ENCODE results near the gene MRPS26.
A peak's percentile ranks its signal among the peaks of the same experiment; 100 is the strongest.

Gene MRPS26

GRCh38 chr20:3044336-3044965 is 1.4 kb upstream of the MRPS26 start:
- Histone ChIP-seq H3K4me3 (ENCODE audit: low read depth, low read length) (no peak overlapping the region), H3K27me3 (ENCODE audit: insufficient read depth, low read depth, severe bottlenecking) (no peaks in the 10 kb centered on the region), H3K27ac (no peak overlapping the region), H3K36me3 (peaks cover 44% of the 10 kb centered on the region), H3K9me3 (ENCODE audit: severe bottlenecking) (no peaks in the 10 kb centered on the region)
- no peak for DNase-seq
- TF ChIP-seq, protein P1, sequence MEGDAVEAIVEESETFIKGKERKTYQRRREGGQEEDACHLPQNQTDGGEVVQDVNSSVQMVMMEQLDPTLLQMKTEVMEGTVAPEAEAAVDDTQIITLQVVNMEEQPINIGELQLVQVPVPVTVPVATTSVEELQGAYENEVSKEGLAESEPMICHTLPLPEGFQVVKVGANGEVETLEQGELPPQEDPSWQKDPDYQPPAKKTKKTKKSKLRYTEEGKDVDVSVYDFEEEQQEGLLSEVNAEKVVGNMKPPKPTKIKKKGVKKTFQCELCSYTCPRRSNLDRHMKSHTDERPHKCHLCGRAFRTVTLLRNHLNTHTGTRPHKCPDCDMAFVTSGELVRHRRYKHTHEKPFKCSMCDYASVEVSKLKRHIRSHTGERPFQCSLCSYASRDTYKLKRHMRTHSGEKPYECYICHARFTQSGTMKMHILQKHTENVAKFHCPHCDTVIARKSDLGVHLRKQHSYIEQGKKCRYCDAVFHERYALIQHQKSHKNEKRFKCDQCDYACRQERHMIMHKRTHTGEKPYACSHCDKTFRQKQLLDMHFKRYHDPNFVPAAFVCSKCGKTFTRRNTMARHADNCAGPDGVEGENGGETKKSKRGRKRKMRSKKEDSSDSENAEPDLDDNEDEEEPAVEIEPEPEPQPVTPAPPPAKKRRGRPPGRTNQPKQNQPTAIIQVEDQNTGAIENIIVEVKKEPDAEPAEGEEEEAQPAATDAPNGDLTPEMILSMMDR (IDR thresholded peaks at IDR 0.05; ENCODE audit: low read depth, low read length): no peak

- peak overlapping the region; percentile 89 for H3K27ac ChIP-seq
- H3K36me3 ChIP-seq: peaks cover 44% of the 10 kb centered on the region
These were observed 623 bp upstream of the MRPS26 start for GRCh38 chr20:3045042-3045815.

GRCh38 chr20:3046677-3047462 is 1.0 kb downstream of the MRPS26 start:
- Histone ChIP-seq H3K9me3 (ENCODE audit: severe bottlenecking) (no peaks in the 10 kb centered on the region), H3K36me3 (peaks cover 39% of the 10 kb centered on the region), H3K4me3 (ENCODE audit: low read depth, low read length) (peak overlapping the region; percentile 73), H3K27ac (peak overlapping the region; percentile 89), H3K27me3 (ENCODE audit: insufficient read depth, low read depth, severe bottlenecking) (no peaks in the 10 kb centered on the region)
- DNase-seq: peak; percentile 27
- TF ChIP-seq, protein P1 (IDR thresholded peaks at IDR 0.05; ENCODE audit: low read depth, low read length): no peak

More at GRCh38 chr20:3045042-3045815, 623 bp upstream of the MRPS26 start:
- H3K27me3 ChIP-seq (ENCODE audit: insufficient read depth, low read depth, severe bottlenecking): no peaks in the 10 kb centered on the region
- DNase-seq: peak; percentile 89
- no peaks in the 10 kb centered on the region for H3K9me3 ChIP-seq (ENCODE audit: severe bottlenecking)
- TF ChIP-seq, protein P1 (IDR thresholded peaks at IDR 0.05; ENCODE audit: low read depth, low read length): no peak
- H3K4me3 ChIP-seq (ENCODE audit: low read depth, low read length): peak overlapping the region; percentile 73

- Histone ChIP-seq H3K4me3 (ENCODE audit: low read depth, low read length) (no peak overlapping the region), H3K9me3 (ENCODE audit: severe bottlenecking) (no peaks in the 10 kb centered on the region), H3K36me3 (peaks cover 39% of the 10 kb centered on the region), H3K27ac (no peak overlapping the region), H3K27me3 (ENCODE audit: insufficient read depth, low read depth, severe bottlenecking) (no peaks in the 10 kb centered on the region)
- TF ChIP-seq, protein P1 (IDR thresholded peaks at IDR 0.05; ENCODE audit: low read depth, low read length): no peak
- no peak for DNase-seq
These were observed 1.9 kb downstream of the MRPS26 start for GRCh38 chr20:3047486-3048419.

DNA sequence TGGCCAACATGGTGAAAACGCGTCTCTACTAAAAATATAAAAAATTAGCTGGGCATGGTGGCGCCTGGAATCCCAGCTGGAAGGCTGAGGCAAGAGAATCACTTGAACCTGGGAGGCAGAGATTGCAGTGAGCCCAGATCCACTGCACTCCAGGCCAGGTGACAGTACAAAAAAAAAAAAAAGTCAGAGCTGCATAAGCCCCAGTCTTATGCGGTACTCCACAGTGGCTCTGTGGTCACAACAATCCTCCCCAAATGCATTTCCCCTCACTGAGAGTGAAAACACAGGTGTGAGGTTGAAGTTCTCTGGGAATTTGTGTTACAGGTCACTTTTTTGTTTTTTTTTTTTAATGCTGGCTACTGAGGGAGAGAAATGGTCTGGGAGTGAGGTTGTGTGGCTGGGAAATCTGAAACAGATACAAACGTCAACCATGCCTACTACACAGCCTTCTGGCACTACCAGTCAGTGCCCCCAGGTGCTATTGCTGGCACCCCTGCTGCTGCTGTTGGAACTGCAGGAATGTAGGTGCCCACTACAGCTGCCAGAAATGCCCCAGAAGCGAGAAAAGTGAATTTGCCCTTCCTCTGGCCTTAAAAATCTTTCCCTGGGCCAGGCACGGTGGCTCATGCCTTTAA is 5.7 kb downstream of the MRPS26 start:
- Histone ChIP-seq H3K27ac (no peak overlapping the region), H3K27me3 (ENCODE audit: insufficient read depth, low read depth, severe bottlenecking) (no peaks in the 10 kb centered on the region), H3K4me3 (ENCODE audit: low read depth, low read length) (no peak overlapping the region), H3K9me3 (ENCODE audit: severe bottlenecking) (no peaks in the 10 kb centered on the region), H3K36me3 (peaks cover 36% of the 10 kb centered on the region)
- DNase-seq: no peak
- TF ChIP-seq, protein P1 (IDR thresholded peaks at IDR 0.05; ENCODE audit: low read depth, low read length): no peak

Data from WERI-Rb-1 (cell line).